Measurements from ENCODE around the gene GCGR.

DNA sequence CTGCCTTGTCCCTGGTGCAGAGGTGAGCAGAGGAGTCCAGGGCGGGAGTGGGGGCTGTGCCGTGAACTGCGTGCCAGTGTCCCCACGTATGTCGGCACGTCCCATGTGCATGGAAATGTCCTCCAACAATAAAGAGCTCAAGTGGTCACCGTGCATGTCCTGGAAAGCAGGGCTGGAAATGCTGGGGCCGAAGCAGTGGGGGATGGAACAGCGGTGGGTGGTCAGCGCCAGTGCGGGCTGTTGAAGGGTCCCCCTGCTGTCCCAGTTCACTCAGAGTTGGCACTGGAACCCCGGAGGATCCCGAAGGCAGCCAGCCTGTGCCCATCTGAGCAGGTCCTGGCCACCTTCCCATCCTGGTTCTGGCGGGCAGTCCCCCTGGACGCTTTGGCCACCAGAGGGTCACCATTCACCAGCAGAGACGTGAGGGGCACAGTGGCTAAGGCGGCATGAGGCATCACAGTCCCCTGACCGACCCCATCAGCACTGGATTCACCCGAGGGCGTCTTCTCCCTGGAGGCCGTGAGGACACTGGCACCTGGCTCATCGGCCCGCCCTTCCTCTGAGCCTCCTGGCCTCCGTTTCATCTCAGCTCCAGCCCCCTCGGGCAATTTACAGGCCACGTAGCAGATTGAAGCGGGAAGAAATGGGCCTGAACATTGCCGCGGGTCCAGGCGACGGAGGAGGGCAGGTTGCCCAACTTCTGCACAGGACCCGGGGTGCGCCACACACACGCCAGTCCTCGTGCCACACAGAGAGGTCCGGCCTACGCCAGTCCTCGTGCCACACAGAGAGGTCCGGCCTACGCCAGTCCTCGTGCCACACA is 10.1 kb downstream of the GCGR start:
- TF ChIP-seq, protein P1, sequence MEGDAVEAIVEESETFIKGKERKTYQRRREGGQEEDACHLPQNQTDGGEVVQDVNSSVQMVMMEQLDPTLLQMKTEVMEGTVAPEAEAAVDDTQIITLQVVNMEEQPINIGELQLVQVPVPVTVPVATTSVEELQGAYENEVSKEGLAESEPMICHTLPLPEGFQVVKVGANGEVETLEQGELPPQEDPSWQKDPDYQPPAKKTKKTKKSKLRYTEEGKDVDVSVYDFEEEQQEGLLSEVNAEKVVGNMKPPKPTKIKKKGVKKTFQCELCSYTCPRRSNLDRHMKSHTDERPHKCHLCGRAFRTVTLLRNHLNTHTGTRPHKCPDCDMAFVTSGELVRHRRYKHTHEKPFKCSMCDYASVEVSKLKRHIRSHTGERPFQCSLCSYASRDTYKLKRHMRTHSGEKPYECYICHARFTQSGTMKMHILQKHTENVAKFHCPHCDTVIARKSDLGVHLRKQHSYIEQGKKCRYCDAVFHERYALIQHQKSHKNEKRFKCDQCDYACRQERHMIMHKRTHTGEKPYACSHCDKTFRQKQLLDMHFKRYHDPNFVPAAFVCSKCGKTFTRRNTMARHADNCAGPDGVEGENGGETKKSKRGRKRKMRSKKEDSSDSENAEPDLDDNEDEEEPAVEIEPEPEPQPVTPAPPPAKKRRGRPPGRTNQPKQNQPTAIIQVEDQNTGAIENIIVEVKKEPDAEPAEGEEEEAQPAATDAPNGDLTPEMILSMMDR (IDR thresholded peaks at IDR 0.05; ENCODE audit: poor library complexity, severe bottlenecking): no peak
- no peak for TF ChIP-seq SMC3 (conservative IDR thresholded peaks at IDR 0.05; ENCODE audit: poor library complexity)
- TF ChIP-seq POLR2AphosphoS5 (IDR thresholded peaks at IDR 0.05): no peak
- TF ChIP-seq EP300 (conservative IDR thresholded peaks at IDR 0.05; ENCODE audit: poor library complexity, severe bottlenecking): no peak
- no peak for TF ChIP-seq REST (IDR thresholded peaks at IDR 0.05; ENCODE audit: borderline replicate concordance)
- no peak for TF ChIP-seq RAD21 (conservative IDR thresholded peaks at IDR 0.05)
- no peak for TF ChIP-seq TAF1 (IDR thresholded peaks at IDR 0.05; ENCODE audit: low read depth)
- TF ChIP-seq EZH2 (IDR thresholded peaks at IDR 0.05; ENCODE audit: borderline replicate concordance, insufficient read depth, low read length, poor library complexity, severe bottlenecking): no peak
- no peak for TF ChIP-seq MXI1 (conservative IDR thresholded peaks at IDR 0.05; ENCODE audit: poor library complexity, severe bottlenecking)
